Fibroblast of lung (primary cell): ENCODE results near the gene HS3ST3A1.

ENCODE experiments used
- CTCF ChIP-seq, 2 donors: IDR thresholded peaks in 1 of 2; conservative IDR thresholded peaks in 1 of 2; 1 replicate in 1 of 2; 2 replicates in 1 of 2; pipeline ENCODE4 v1.5.1; 2011 to 2012; ENCODE audit warnings: low read length in 2 of 2, control low read depth in 1 of 2, inconsistent platforms in 1 of 2, low read depth in 1 of 2, mild to moderate bottlenecking in 1 of 2
- EZH2 ChIP-seq: IDR thresholded peaks from 2 replicates; pipeline ENCODE4 v1.5.1; 2012; ENCODE audit warnings: low read length, control low read depth, mild to moderate bottlenecking; ENCODE audit errors: missing control alignments

GRCh38 chr17:13599168-13599577 is 2.6 kb downstream of the HS3ST3A1 start:
- TF ChIP-seq CTCF (conservative IDR thresholded peaks at IDR 0.05 in 1 of 2, IDR thresholded peaks at IDR 0.05 in 1 of 2; ENCODE audit: low read depth in 1 of 2, low read length in 2 of 2) (no peak), EZH2 (no peak)
